GM21390 (cell line): ENCODE measurements around the gene GRAP2.
"Not testable (repeated sequence)": the region's sequence is repeated elsewhere in the genome, so short reads cannot be mapped to it uniquely, and the experiment has no call there.

Experiments
- ATAC-seq: cut with Tn5 transposase; IDR thresholded peaks from one replicate; pipeline ENCODE4 v1.9.1; 2021; ENCODE audit not compliant: unreplicated experiment

Gene GRAP2

GRCh38 chr22:39896313-39896996 is 4.4 kb upstream of the GRAP2 start:
- no peak for ATAC-seq

- ATAC-seq, result no peak
Measured at GRCh38 chr22:39897841-39898240, 3.0 kb upstream of the GRAP2 start.

- ATAC-seq, result peak; percentile 69
Measured at GRCh38 chr22:39898997-39899396, 1.9 kb upstream of the GRAP2 start.

GRCh38 chr22:39901565-39902146 is 772 bp downstream of the GRAP2 start:
- no peak for ATAC-seq

- ATAC-seq, result not testable (repeated sequence)
Measured at GRCh38 chr22:39904024-39904423, 3.1 kb downstream of the GRAP2 start.

- no peak for ATAC-seq
Measured at GRCh38 chr22:39904862-39905261, 4.0 kb downstream of the GRAP2 start.

GRCh38 chr22:39905687-39906086 is 4.8 kb downstream of the GRAP2 start:
- no peak for ATAC-seq

GRCh38 chr22:39906207-39906606 is 5.3 kb downstream of the GRAP2 start:
- ATAC-seq, result no peak

GRCh38 chr22:39907047-39907446 is 6.2 kb downstream of the GRAP2 start:
- no peak for ATAC-seq

GRCh38 chr22:39907605-39908097 is 6.8 kb downstream of the GRAP2 start:
- no peak for ATAC-seq

GRCh38 chr22:39908136-39908535 is 7.3 kb downstream of the GRAP2 start:
- no peak for ATAC-seq

GRCh38 chr22:39908737-39909136 is 7.9 kb downstream of the GRAP2 start:
- ATAC-seq, result no peak

GRCh38 chr22:39910876-39911613 is 10.2 kb downstream of the GRAP2 start:
- no peak for ATAC-seq

- no peak for ATAC-seq
Measured at GRCh38 chr22:39913321-39913720, 12.4 kb downstream of the GRAP2 start.

GRCh38 chr22:39913886-39914285 is 13.0 kb downstream of the GRAP2 start:
- ATAC-seq, result no peak

GRCh38 chr22:39914584-39914983 is 13.7 kb downstream of the GRAP2 start:
- ATAC-seq, result no peak

GRCh38 chr22:39915295-39915726 is 14.4 kb downstream of the GRAP2 start:
- ATAC-seq, result no peak

GRCh38 chr22:39916496-39916895 is 15.6 kb downstream of the GRAP2 start:
- no peak for ATAC-seq

- no peak for ATAC-seq
Measured at GRCh38 chr22:39917197-39917643, 16.3 kb downstream of the GRAP2 start.

GRCh38 chr22:39917776-39918495 is 17.1 kb downstream of the GRAP2 start:
- no peak for ATAC-seq

- ATAC-seq, result no peak
Measured at GRCh38 chr22:39920134-39920743, 19.4 kb downstream of the GRAP2 start.
